Lung microvascular endothelial cell (primary cell): ENCODE measurements around the gene LRIG1. TPM values are rescaled to one million over a fixed set of nuclear protein-coding genes. Genes with fewer than 3 reads are reported as not detected.

Source experiments
- DNase-seq, 2 donors: peaks; one replicate each; pipeline versions ENCODE4 v3.0.0 to v3.0.0-alpha.2; 2010; ENCODE audit warnings: low read depth in 2 of 2
- total RNA-seq: library from RNA; depleted of rRNA; stranded (reverse); fragments of >200 nt; gene quantifications from 2 replicates; pipeline ENCODE4 v1.2.1, GENCODE V29; 2014

LRIG1 gene
- total RNA-seq, 1 donor from 2014 or later, result 38.9 TPM

- DNase-seq, result no peak
These were observed 57.6 kb downstream of the LRIG1 start for GRCh38 chr3:66443118-66443803.

- DNase-seq, result peak; percentile 77 to 92
These were observed 58.3 kb downstream of the LRIG1 start for GRCh38 chr3:66442254-66443117.

GRCh38 chr3:66441692-66442091 is 59.1 kb downstream of the LRIG1 start:
- DNase-seq, result no peak

GRCh38 chr3:66441129-66441528 is 59.7 kb downstream of the LRIG1 start:
- peak in 1 of 2 donors; percentile 44 for DNase-seq

GRCh38 chr3:66439666-66440344 is 61.0 kb downstream of the LRIG1 start:
- DNase-seq, result no peak

GRCh38 chr3:66438046-66438445 is 62.8 kb downstream of the LRIG1 start:
- DNase-seq, result no peak

GRCh38 chr3:66437341-66437929 is 63.4 kb downstream of the LRIG1 start:
- DNase-seq, result no peak

GRCh38 chr3:66435989-66436388 is 64.8 kb downstream of the LRIG1 start:
- DNase-seq, result no peak

GRCh38 chr3:66434726-66435125 is 66.1 kb downstream of the LRIG1 start:
- no peak for DNase-seq

GRCh38 chr3:66433522-66433782 is 67.4 kb downstream of the LRIG1 start:
- DNase-seq, result no peak

GRCh38 chr3:66432767-66433521 is 67.9 kb downstream of the LRIG1 start:
- no peak for DNase-seq

- no peak for DNase-seq
These were observed 68.6 kb downstream of the LRIG1 start for GRCh38 chr3:66432041-66432766.

- no peak for DNase-seq
These were observed 69.3 kb downstream of the LRIG1 start for GRCh38 chr3:66431494-66431893.

GRCh38 chr3:66430876-66431275 is 69.9 kb downstream of the LRIG1 start:
- no peak for DNase-seq

GRCh38 chr3:66428733-66429132 is 72.1 kb downstream of the LRIG1 start:
- DNase-seq, result peak; percentile 92 to 97

- DNase-seq, result no peak
These were observed 72.8 kb downstream of the LRIG1 start for GRCh38 chr3:66427951-66428474.

GRCh38 chr3:66427352-66427751 is 73.5 kb downstream of the LRIG1 start:
- no peak for DNase-seq

GRCh38 chr3:66426135-66426534 is 74.7 kb downstream of the LRIG1 start:
- DNase-seq, result no peak

- DNase-seq, result no peak
These were observed 75.2 kb downstream of the LRIG1 start for GRCh38 chr3:66425576-66426114.

GRCh38 chr3:66425032-66425431 is 75.8 kb downstream of the LRIG1 start:
- DNase-seq, result no peak
